NOMO-1 (cell line): ENCODE measurements around the gene CEP72.
"Not testable (repeated sequence)": the region's sequence is repeated elsewhere in the genome, so short reads cannot be mapped to it uniquely, and the experiment has no call there.

Source experiments
- DNase-seq, 2 experiments: peaks; one replicate each; lab custom pipeline; 2025; ENCODE audit not compliant: unreplicated experiment in 2 of 2; lab: John Stamatoyannopoulos, UW

Gene CEP72

DNA sequence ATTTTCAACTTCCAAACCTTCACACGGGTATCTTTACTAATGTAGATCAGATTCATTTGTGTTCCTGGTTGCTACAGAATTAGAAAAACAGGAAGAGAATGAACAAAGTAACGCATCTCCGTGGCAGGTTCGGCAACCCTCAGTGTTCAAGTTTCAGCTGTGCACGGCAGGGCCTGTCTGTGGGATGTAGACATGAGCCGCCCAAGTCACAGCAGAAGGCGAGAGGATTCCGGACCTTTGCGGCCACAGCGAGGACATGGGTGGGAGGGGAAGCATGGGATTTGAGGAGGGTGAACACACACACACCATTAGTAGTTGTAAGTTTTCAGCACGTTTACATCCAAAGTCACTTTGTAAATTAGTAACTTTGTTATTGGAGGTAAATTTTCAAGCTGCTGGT lies 31.7 kb upstream of the CEP72 start:
- DNase-seq: peak in 1 of 2 experiments; percentile 20

- no peak for DNase-seq
Observed at GRCh38 chr5:581266-581665, 30.9 kb upstream of the CEP72 start.

DNA sequence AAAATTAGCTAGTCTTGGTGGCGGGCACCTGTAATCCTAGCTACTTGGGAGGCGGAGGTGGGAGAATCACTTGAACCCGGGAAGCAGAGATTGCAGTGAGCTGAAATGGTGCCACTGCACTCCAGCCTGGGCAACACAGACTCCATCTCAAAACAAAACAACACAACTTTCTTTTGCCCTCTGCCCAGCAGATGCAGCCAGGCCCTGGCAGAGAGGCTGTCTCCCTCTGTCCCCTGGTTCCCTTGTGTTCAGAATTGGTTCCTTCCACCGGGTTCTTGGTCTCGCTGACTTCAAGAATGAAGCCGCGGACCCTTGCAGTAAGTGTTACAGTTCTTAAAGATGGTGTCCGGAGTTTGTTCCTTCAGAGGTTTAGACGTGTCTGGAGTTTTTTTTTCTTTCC lies 30.2 kb upstream of the CEP72 start:
- DNase-seq: no peak

DNA sequence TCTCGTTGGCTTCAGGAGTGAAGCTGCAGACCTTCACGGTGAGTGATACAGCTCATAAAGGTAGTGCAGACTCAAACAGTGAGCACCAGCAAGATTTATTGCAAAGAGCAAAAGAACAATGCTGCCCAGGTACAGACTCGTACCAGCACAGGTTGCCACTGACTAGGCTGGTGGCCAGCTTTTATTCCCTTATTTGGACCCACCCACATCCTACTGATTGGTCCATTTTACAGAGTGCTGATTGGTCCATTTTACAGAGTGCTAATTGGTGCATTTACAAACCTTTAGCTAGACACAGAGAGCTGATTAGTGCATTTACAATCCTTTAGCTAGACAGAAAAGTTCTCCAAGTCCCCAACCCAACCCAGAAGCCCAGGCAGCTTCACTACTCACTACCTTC lies 29.7 kb upstream of the CEP72 start:
- DNase-seq: not testable (repeated sequence)

GRCh38 chr5:582936-583635 lies 29.1 kb upstream of the CEP72 start:
- DNase-seq: no peak

DNA sequence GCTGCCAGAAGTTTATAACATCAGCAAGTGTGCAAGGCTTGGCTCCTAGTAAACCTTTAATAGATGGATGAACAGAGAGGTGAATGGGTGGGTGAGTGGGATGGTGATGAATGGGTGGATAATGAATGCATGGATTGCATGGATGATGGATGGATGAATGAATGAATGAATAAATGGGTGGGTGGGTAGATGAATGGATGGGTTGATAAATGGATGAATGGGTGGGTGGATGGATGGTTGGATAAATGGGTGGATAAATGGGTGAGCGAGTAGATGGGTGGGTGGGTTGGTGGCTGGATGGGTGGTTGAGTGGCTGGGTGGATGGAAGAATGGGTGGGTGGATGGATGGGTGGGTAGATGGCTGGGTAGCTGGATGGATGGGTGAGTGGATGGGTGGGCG lies 28.5 kb upstream of the CEP72 start:
- no peak for DNase-seq

DNA sequence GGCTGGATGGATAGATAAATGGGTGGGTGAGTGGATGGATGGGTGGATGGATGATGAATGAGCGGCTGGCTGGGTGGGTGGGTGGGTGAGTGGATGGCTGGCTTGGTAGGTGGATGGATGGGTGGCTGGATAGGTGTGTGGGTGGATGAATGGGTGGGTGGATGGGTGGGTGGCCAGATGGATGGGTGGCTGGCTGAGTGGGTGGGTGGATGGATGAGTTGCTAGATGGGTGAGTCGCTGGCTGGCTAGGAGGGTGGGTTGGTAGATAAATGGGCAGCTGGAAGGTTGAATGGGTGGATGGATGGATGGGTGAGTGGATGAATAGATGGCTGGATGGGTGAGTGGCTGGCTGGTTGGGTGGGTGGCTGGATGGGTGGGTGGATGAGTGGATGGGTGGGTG lies 27.9 kb upstream of the CEP72 start:
- DNase-seq: no peak

DNA sequence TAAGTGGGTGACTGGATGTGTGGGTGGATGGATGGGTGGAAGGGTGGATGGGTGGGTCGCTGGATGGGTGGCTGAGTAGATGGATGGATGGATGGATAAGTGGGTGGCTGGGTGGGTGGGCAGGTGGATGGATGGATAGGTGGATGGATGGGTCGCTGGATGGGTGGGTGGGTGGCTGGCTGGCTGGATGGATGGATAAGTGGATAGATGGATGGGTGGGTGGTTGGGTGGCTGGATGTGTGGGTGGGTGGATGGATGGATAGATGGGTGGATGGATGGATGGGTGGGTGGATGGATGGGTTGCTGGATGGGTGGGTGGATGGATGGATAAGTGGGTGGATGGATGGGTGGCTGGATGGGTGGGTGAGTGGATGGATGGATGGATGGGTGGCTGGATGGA lies 27.3 kb upstream of the CEP72 start:
- DNase-seq: no peak

DNA sequence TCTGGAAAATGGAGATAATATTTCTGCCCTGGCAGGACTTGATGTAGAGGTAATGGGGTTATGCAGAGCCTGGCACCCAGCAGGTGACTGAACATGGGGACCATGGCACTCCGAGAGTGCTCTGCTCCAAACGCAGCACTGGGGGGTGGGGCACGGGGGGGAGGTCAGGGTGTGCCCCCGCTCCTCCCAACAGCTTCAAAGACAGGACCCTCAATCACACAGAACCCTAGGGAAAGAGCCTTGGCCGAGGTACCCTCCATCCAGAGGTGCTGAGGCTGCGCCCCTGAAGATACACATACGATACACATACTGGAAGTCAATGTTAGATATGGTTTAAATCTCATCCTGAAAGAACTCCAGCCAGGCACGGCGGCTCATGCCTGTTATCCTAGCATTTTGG lies 26.6 kb upstream of the CEP72 start:
- no peak for DNase-seq

- no peak for DNase-seq
Observed at GRCh38 chr5:585962-586628, 26.0 kb upstream of the CEP72 start.

DNA sequence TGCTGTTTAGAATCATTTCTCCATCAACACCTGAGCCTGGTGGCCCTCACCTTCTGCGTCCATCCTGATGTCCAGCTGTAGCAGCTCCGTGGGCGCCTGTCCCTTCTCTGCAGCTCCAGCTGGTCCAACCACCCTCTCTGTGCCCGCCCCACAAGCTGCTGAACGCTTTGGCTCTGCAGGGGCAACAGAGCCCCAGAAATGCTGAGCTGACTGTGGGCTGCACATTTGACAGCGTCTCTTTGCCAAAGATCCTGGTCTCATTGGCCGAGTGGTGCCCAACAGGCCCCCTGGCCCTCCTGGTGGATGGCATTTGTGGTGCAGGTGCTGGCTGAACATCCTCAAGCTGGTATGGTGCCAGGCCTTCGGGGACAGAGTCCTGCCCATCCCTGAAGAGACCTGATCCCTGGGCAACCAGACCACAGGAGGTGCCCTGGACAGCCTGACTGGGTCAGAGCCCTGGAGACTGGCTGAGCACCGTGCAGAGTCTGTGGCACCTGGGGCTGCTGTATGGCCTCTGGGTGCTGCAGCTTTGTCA lies 25.3 kb upstream of the CEP72 start:
- no peak for DNase-seq

DNA sequence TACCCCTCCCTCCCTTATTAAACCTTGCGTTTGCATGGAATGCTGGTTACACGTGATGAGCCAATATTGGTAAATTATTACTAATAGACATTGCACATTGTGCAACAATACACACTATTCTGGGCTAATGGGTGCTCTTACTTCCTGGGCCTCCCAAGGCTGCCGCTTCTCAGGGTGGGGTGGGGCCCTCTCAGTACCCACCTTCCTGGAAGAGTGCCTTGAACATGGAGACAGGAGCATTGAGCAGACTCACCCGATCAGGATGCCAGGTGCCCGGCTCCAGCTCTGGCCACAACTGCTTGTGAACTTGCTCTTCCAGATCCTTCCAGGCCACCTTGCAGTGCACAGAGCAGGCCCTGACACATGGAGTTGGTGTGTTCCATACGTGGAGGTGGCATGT lies 24.7 kb upstream of the CEP72 start:
- no peak for DNase-seq

- DNase-seq: no peak
Observed at GRCh38 chr5:588406-588995, 23.6 kb upstream of the CEP72 start.

DNA sequence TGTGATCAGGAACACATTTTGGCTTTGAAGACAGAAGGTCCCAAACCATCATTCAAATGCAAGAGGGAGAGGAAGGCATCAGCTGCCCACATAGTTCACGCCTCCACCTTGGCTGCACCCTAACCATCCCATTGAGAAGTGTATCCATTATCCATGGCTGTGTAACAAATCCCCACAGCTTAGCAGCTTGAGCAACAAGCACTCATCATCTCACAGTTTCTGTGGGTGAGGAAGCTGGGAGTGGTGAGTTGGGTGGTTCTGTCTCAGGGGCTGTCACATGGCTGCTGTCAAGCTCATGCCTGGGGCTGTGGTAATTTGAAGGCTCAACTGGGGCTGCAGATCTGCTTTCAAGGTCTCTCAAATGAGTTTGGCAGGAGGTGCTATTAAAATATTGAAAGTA lies 23.0 kb upstream of the CEP72 start:
- DNase-seq: no peak

DNA sequence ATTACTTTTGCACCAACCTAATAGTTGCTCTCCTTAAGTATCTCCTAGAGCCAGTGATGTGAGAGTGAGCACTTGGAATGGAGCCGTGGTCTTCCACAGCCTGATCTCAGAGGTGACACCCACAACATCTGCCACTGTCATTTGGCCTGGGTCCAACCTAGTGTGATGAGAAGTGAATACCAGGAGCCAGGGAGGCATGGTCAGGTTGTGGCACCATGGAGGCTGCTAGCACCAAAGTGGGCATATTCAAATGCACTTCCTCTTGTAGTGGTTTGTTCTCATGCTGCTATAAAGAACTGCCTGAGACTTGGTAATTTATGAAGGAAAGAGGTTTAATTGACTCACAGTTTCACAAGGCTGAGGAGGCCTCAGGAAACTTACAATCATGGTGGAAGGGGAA lies 22.6 kb upstream of the CEP72 start:
- peak in 1 of 2 experiments; percentile 15 for DNase-seq

DNA sequence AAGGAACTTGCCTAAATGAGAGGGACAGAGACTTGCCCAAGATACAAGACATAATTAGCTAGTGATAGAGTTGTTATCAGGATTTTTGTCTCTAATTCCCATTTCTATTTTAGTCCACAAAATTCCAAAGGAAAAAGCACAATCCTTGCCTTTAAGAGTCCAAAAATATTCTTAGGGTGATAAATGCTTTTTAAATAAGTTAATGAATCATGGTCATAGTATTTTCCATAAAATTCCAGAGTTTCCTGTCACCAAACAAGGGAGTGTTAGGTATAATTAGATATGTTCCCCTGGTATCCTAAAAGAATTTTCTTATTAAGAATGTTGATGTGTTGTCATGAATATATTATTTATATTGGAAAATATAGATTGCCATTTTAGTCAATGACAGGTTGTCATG lies 21.8 kb upstream of the CEP72 start:
- DNase-seq: no peak

GRCh38 chr5:591746-592145 lies 20.4 kb upstream of the CEP72 start:
- no peak for DNase-seq

DNA sequence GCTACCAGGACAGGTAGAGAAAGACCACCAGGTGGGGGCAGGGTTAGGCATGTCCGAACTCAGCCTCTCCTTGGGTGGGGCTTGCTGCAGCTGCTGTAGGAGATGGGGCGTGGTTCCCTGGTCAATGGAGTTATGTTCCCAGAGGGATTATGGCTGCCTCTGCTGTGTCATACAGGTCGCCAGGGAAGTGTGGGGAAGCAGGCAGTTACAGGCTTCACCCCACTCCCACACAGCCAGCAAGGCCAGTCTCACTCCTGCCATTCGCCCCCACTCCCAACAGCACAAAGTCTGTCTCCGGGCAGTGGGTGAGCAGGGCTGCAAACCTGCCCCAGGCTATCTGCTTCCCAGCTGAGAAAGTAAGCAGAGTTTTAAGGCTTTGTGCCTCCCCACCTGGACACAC lies 20.0 kb upstream of the CEP72 start:
- DNase-seq: no peak

DNA sequence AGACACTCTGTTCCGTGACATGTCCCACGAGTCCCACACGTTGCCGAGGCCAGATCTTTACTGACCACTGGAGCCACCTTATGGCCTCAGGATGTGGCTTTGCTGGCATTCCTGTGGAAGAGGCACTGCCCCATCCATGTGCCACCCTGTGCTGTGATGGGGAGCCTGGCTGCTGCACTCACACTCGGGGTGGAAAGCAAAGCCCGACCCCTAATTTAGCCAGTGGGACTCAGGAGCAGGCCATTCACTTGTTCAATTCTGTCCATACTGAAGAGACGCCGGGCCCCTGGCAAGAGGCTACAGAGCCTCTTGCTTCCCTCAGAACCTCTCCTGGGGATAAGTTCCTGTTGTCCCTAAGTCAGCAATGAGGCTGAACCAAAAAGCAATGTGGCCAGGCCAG lies 18.6 kb upstream of the CEP72 start:
- no peak for DNase-seq

DNA sequence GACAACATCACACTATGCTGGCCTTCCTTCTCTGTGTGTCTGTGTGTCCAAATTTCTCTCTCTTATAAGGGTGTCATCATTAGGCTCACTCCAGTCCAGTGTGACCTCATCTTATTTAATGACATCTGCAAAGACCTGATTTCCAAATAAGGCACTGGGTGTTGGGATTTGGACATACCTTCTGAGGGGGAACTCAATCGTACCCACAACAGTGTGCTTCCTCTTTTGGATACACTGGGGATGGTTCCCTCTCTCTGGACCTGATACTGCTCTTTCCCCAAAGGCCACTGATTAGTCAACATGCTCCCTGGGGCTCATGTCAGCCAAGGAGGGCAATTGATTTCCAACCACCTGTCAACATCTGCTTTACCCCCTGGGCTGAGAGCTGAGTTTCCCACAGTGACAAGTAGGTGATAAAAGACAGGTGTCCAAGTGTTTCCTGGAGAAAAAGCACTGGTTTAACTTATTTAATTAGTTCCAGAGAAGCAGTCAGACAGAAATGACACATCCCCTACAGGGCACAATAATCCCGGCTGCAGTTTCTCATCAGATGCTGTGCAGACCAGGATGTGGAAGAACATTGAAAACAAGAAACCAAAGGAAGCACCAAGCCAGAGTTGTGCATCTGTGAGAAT lies 17.8 kb upstream of the CEP72 start:
- peak; percentile 86 to 99 for DNase-seq

DNA sequence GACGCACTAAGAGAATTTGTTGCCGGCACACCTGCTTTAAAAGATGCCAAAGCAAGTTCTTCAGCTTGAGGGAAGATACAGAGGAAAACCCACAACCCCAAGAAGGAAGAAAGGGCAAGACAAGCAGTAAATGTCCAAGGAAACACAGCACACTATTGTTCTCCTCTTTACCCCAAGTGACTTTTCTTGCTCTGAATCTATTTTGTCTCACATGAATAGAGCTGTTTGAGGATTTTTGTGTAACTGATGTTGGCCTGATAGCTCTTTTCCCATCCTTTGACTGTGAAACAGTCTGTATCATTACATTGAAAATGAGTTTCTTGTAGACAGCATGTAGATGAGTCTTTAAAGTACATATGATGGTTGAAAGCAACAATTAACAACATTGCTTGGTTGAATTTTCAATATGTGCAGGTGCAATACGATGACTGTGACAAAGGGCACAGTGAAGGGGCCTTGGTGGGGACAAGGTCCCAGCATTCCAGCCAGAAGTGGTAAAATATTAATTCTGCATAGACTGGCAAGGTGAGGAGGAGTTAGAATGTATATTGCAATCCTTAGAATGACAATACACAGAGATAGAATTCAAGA lies 16.8 kb upstream of the CEP72 start:
- no peak for DNase-seq
